Measurements from ENCODE around the gene FXYD6.

FXYD6 gene

DNA sequence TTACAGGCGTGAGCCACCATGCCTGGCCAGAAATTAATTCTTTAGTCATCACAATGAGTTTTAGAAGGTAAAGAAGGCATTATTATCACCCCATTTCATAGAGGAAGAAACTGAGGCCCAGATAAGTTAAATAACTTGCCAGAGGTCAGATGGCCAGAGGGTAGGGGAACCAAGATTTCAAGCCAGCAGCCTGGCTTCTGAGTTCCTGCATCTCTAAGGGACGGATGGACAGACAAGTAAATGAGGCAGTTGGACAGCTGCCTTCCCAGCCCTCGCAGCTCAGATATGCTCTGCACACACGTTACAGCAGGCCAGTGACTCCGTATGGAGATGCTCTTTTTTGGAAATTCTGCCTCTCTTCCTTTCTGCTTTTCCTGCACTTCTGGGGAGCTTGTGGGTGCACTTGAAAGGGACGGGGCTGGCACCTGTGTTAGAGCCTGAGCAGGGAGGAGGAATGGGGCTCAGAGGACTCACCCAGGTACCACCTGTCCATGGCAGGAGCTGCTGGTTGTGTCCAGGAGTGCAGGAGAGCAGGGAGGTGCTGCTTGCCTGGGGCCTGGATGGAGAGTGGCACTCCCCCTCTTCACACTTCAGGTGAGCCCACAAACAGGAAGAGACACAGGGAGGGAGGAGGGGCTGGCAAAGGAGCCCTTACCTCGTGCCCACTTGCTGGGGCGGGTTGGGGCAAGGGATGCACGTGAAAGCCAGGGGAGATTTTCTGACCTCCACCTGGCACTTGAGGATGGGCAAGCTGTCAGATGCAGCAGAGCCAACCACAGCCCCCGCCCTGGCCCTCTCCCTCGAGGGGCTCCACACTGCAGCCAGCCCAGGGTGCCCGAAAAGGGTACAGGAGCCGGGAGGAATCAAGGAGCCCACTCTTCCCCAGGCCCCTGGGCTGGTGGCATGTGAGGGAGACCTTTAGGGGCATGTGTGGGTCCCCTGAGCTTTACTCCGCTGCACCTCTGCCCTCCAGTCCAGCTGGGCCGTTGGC lies 48.6 kb downstream of the FXYD6 start:
- no peak for DNase-seq

DNA sequence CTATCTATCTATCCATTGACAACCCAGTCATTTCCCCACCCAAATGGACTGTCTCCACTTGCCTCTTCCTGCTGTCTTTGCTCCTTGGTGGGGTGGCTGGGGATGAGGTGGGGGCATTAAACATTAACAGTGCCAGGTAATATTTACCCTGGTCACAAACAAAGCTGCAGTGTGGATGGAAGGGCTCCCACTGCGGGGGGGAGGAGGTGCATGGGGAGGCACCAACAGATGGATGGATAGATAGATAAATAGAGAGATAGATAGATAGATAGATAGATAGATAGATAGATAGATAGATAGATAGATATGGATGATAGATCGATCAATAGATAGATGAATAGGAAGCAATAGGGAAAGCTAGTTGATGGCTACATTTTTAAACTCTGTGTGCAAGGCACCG lies 49.6 kb downstream of the FXYD6 start:
- DNase-seq, result no peak

DNA sequence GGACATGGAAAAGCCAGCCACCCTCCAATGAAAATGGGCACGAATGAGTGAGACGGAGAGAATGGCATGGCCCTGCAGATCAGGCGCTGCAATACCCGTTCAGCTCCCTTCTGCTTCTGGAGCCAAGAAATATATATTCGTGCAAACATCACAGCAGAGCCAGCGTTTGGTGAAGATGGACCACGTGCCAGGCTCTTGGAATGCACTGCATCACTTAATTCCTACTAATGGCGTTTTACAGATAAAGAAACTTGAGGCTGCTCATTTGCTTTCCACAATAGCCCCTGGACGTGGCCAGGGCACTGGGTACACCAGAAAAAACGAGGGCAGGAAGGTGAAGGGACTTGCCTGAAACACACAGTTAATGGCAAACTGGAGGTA lies 50.3 kb downstream of the FXYD6 start:
- DNase-seq, result no peak

DNA sequence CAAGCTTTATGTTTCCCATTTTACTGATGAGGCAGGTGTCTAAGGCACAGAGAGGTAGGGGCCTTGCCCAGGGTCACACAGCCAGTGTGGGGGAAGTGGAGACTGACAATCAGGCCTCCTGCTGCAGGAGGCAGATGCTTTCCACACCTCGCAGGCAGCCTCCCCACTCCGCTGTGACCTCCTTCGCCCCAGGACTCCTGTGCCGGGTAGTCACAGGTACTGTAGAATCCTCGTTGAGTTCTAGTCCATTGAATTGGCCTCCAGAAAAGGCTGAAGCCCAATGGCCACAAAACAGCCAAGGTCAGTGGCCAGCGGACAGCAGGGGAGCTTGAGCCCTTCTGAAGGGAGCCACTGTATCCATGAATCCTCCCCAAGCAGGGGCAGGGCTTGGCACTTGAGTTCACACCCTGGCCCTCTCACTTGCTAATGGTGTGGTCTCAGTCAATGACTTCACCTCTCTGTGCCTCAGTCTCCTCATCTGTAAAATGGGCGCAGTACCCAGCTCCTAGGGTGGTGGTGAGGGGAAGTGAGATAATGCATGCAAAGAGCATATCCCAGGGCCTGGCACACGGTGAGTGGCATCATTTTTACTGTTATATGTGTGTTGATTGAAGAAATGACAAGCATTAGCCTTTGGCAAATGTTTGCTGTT lies 50.8 kb downstream of the FXYD6 start:
- DNase-seq, result no peak

DNA sequence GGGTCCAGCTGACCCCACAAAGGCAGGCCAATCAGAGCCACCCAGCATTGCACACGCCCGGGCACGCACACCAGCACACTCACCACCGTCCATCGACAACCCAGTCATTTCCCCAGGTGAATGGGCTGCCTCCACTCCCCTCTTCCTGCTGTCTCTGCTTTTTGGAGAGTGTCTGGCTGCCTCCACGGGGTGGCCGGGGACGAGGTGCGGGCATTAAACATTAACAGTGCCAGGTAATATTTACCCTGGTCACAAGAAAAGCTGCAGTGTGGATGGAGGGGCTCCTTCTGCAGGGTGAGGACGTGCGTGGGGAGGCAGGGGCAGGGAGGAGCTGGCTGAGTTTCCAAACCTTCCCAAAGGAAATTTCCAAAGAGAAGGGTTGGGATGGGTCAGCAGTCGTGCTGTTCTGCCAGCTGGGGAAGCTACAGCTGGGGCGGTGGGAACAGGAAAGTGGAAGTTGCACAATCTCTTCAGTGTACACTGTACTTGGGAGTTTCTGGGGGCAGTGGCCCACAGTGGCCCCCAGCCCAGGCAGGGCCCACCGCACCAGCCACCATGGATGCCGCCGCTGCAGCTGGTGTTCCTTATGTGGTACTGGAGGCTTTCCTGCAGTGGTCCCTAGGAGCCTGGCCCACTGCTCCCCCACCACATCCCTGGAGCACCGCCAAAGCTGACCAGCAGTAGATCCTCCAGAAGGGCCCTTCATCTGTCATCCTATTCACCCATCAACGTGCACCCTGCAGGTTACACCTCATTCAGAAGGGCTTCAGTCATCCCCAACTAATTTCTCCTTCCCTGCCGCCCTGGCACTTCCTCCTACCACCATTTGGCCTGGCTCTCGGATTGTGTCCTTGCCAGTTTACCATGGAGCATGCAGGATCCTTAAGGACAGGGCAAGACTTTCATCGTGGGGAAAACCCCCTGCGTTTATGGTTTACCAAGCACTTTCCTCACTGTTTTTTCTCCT lies 51.6 kb downstream of the FXYD6 start, which contains the start of gene FXYD2:
Gene FXYD2 (minus strand): TSS at position 174 of the 967 bp plus-strand sequence. CDS start 66 bp downstream, at position 108.
- no peak for DNase-seq

DNA sequence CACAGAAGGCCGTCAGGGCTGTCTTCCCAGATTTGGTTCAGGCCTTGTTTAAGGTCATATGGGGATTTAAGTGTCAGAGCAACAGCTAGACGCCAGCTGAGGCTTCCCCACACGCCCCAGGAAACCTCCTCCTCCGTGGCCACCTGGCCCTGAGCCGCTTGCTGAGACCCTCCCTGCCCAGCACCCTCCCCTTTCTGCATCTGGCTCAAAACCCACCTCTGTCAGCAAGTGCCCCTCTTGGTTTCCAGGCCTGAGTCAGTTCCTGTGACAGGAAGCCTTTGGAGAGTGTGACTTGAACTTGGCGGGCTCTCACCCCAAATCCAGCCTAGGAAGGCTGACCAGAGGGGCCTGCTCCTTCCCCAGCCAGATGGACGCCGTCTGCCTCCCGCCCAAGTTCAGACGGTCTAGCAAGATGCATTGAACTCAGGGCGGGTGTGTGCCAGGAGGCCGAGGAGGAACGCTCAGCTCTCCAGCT lies 52.5 kb downstream of the FXYD6 start:
- DNase-seq, result no peak

DNA sequence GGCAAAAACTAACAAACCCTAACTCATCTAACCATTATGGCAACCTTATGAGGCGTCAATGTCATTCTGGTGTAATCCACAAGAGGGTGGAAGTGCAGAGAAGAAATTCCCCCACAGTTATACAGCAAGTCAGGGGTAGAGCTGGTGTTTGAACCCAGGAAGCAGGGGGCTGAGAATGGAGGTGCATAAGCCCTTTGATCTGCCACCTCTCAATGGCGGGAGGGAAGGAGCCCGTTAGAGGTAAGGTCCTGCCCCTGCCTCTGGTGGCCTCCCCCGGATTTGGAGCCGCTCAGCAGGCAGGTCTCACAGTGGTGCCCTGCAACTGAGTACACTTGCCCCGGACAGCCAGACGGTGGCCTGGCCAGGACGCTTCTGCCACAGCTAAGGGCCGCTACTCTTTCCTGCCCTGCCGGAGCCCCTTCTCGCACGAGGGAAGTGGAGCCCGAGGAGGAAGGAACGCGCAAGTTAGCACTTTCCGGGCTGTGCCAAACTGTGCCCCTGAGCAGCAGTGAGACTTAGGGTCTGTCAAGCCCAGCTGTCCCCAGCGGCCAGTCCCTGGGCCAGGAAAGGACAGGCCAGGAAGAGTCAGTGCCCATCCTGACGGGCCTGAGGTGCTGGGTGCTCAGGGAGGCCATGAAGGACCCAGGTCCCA lies 53.0 kb downstream of the FXYD6 start:
- DNase-seq, result peak; percentile 46

DNA sequence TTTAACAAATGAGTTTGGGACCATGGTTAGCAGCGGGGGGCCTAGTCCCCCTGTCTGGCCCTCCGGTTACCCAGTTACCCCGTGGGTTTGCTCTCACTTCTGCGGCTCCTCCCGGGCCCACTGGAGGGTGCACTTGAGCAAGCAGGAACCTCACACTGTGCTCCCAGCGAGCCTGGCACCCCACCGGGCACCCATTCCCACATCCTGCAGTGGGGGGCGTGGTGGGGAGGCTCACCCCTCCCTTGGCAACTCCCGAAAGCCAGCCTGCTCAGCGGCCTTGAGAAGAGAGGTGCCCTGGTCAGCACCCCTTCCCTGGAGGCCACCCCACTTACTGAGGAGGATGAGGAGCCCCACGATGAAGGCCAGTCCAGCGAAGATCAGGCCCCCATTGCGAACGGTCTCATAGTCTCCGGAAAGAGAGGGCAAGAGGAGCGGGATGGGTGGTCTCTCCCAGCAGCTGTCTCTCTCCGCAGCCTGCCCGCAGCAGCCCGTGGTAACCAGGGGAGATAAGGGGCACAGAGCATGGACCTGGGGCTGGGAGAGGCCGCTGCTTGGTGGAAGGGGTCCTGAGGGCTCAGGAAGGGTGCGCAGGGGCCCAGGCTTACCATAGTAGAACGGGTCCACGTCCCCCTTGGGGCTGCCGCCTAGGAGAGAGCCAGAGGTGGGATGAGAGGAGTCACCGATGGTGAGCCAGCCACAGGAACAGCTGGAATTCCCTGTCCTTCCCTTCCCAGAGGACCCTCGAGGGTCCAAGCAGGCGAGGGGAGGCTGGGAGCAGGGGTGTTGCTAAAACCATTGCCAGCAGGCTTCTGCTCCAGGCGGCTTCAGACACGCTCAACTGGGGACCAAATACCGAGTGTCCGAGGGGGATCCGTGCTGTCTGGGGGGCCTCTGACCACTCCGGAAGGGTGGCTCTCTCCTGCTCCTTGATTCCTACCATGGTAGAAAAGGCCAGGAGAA lies 54.1 kb downstream of the FXYD6 start:
- peak; percentile 48 for DNase-seq

DNA sequence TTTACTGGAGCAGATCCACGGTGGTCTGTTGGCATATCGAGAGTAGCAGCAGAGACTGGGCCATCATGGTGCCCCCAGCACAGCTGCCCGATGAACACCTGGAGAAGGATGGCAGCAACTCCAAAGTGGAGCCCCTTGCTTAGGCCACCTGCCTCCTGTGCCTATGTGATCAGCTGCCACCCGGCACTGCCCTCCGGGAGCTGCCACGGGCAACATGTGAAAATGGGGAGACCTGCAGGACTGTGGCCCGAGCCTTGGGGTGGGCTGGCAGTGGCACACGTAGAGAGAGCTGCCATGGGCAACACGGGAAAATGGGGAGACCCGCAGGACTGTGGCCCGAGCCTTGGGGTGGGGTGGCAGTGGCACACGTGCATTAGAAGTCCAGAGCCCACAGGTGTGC lies 55.0 kb downstream of the FXYD6 start:
- no peak for DNase-seq

DNA sequence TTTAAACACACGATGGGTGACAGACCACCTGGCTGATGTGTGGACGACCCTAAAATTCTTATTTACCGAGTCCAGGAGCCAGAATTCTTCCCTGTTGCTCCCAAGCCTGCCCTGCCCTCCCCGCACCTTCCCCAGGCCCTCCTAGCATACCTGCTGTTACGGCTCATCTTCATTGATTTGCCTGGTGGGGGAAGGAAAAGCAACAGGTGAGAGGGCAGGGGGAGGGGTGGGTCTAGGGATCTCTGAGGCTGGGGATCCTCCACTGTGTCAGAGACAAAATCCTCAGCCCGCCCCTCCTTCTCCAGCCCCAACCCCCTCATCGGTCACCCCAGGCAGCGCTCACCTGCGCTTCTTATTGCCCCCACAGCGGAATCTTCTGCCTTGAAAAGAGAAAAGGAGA lies 55.9 kb downstream of the FXYD6 start:
- no peak for DNase-seq

DNA sequence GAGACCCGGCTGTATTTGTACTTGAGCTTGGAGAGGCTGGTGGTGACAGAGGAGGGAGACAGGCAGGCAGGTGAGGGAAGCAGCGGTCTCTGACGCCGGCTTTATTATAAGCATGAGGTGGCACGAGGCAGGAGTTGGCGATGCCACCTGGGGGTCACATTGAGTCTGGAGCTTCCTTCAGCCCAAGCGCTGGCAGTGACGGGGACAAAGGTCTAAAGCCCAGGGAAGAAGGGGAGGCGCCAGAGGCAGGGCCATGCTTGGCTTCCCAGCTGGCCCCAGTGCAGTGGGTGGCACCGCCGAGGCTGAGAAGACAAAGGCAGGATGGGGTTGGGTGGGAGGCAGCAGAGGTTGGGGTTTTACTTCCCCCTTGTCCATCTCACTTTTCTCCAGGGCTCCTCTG lies 56.4 kb downstream of the FXYD6 start:
- no peak for DNase-seq

DNA sequence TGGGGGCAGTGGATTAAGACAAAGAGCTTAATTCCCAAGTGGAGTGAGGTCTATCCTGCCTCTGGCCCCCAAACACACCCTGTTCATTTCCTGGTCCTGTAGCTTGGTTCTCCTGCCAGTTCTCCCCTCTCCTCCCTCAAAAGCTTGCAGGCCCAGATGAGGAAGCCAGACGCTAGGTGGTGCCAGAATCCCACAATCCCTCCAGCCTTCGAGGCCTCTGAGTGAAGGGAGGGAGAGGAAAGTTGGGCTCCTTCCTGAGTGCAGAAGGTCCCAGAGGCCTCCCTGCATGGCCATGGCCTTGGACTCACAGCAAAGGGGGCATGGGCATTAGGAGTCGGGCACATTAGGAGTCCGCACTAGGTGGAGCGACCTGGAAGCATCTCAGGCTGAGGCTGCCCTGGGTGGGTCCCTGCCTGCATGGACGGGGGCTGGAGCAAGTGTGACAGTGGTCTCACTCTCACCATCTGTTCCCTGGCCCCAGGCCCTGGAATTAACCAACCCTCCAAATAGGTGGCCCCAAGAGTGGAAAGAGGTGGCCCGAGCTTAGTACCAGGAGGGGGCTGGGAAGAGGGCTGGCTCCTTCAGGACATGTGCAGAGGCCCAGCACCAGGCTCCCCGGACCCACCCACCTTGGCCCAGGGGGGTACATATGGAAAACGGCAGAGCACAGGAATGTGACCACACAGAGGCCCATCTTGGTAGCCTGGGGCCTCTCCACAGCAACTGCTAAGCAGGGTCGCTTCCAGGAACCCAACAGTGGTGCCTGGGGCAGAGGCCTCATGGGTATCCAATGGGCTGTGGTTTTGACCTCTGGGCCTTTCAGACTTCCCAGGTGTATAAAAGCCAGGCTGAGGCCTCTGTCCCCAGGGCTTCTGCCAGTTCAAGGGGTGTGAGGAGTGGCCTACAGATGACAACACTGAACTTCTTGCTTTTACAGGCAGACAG lies 57.1 kb downstream of the FXYD6 start:
- DNase-seq, result peak; percentile 49

DNA sequence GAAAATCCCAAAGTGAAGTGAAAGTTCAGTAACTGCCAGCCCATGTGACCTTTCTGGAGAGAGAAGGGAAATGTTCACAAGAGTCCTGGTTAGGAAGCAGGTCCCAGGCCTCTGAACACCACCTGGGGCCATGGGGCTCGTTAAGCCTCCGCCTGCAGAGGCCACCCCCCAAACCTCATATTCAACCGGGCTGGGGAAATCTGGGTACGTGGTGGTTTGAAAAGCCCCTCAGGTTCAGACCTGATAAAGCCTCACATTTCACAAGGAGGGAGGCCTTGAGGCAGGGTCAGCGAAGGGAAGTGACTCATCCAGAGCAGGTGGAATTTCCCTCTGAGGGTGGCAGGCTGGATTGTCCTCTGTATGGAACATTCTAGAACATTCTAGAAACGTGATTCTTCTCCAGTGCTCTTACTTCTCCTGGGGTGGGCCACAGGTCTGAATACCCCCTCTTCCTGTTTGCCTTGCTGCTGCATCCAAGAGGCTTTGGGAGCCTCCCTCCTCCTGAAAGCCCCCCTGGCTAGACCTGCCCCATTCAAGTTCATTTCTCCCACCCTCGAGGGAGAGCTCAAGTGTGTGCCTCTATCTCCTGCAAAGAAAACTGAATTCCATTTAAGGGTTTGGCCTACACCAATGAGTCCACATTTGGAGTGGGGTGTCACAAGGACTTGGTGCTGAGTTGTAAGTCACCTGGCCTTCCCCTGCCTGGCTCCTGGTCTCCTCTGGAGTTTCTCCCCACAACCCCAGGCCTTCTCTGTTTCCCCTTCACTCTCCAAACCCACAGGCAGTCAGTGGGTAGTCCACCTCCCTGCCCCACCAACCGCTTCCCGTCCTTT lies 58.2 kb downstream of the FXYD6 start:
- DNase-seq, result peak; percentile 62

DNA sequence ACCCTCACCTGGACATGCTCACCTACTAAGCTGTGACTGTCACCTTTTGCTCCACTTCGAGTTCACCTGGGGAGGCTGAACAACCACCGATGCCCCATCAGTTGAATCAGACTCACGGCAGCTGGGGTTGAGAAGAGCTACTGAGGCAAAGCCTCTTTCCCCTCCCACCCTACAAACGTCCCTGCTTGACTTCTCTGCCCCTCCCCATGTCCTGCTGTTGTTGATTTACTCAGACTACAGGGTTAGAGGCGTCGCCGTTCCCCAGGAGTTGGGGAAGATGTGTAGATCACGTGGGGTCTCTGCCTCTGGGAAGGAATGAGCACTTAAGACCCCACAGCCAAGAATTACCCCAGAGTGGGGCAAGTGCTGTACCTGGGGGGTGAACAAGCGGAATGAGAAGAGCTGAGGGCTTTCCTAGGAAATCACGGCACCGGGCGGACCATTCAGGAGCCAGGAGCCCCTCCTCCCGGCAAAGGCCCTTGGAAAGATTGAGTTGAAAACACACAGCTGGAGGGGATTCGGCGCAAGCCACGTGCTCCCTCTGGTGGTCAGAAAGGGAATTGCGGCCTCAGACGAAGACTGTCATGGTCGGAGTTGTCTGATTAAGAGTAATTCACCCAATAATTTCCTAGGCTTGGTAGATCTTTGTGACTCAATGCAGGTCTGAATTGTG lies 59.0 kb downstream of the FXYD6 start:
- DNase-seq, result peak; percentile 82

DNA sequence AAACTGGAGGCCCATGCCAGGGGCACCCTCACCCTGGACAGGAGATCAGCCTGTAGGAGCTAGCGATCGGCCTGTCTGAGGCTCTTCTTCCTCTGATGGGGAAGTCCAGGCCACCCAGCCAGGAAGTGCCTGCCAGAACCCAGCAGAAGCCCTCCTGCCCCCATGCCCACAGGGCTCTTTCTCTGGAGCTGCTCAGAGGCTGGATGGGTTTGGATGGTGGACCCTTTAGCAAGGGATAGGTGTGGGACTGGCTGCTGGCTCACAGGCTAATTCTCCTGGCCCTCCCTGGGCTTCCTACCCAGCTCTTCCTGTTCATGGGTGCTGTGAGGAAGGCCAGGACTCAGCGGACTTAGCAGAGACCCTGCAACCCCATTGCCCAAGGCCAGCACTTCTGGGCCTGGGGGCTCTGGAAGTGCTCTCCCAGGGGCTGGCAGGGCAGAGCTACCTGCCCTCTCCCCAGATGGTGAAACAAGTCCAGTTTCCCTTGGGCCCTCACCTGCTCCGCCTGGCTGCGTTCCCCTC lies 59.6 kb downstream of the FXYD6 start:
- DNase-seq, result peak; percentile 53

DNA sequence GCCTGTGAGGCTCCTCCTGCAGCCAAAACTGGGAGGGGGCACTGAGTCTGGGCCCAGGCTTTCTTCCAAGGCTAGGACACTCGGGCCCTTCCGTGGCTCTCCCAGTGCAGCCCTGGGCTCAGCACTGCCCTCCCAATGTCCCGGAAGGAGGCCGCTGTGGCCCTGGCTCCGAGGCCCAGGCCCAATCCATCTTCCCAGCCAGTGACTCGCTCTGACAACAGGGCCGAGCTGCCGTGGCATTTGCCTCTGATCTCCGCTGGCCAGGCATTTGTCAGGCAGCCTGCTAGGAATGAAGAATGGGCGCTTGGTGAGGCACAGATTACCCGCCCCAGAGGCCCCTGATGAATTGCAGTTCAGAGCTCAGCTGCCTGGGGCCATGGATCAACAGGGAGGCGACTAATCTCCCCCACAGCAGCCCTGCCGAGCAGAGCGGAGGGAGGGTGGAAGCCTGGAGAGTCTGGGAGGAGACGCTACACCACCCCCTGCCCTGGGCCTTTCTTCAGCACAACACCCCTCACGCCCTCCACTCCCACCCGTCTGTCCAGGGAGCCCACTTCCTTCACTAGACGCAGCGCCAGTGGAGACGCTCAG lies 60.2 kb downstream of the FXYD6 start:
- DNase-seq, result no peak

DNA sequence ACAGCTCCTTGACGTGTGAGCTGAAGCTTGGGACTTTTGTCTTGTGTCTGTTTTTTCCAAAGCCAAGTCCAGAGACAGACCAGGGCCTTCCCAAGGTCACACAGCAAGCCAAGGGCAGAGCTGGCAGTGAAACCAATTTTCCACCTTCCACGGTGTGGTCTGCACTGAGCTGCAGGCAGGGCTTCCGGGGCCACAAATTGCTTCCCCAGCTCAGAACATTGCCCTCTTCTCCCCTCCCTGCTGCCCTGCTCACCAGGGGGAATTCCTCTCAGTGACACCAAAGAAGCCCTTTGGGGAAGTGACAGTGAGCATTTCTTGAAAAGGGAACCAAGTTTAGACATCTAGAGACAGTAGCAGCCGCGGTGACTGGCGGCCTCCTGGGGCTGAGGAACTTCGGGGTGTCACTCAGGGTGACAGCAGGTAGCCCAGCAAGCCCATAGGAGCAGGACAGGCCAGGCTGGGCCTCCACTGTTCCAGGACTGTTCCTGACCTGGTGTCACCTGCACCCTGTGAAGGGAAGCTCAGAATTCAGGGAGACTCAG lies 61.1 kb downstream of the FXYD6 start:
- peak; percentile 89 for DNase-seq
